WTC11 (cell line): ENCODE results near the gene TCEAL2.

Experiments
- MYBL2 ChIP-seq: sonication (generic); formaldehyde crosslinking; IDR thresholded peaks from 2 replicates; pipeline ENCODE4 v1.8.1; 2023; ENCODE audit warnings: mild to moderate bottlenecking, moderate library complexity, missing genetic modification reagents
- NFYB ChIP-seq: sonication (generic); formaldehyde crosslinking; conservative IDR thresholded peaks from 2 replicates; pipeline ENCODE4 v1.8.0; 2022; ENCODE audit warnings: low read depth, missing genetic modification reagents
- OVOL2 ChIP-seq: fragments of 250-450 bp; sonication (Bioruptor Pico); IDR thresholded peaks from 2 replicates; pipeline ENCODE4 v1.9.0; 2021; ENCODE audit warnings: mild to moderate bottlenecking, borderline replicate concordance
- SOX15 ChIP-seq: fragments of 250-450 bp; sonication (Bioruptor Pico); IDR thresholded peaks from 2 replicates; pipeline ENCODE4 v1.9.0; 2021; ENCODE audit warnings: mild to moderate bottlenecking
- TF ChIP-seq, protein P1 (sequence below): fragments of 200-600 bp; IDR thresholded peaks from 2 replicates; pipeline ENCODE4 v1.8.0; 2022; ENCODE audit warnings: antibody characterized with exemption

- TF ChIP-seq, protein P1, sequence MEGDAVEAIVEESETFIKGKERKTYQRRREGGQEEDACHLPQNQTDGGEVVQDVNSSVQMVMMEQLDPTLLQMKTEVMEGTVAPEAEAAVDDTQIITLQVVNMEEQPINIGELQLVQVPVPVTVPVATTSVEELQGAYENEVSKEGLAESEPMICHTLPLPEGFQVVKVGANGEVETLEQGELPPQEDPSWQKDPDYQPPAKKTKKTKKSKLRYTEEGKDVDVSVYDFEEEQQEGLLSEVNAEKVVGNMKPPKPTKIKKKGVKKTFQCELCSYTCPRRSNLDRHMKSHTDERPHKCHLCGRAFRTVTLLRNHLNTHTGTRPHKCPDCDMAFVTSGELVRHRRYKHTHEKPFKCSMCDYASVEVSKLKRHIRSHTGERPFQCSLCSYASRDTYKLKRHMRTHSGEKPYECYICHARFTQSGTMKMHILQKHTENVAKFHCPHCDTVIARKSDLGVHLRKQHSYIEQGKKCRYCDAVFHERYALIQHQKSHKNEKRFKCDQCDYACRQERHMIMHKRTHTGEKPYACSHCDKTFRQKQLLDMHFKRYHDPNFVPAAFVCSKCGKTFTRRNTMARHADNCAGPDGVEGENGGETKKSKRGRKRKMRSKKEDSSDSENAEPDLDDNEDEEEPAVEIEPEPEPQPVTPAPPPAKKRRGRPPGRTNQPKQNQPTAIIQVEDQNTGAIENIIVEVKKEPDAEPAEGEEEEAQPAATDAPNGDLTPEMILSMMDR: no peak
- TF ChIP-seq OVOL2 (no peak), NFYB (no peak), MYBL2 (no peak), SOX15 (CRISPR knock-in tag) (no peak)
Measured at GRCh38 chrX:102129473-102129872, 4.0 kb downstream of the TCEAL2 start.
